DND-41 (cell line): ENCODE data around the gene DEFB110.

Experiments
- EZH2 ChIP-seq: IDR thresholded peaks from 3 replicates; pipeline ENCODE4 v1.6.1; 2012; ENCODE audit warnings: borderline replicate concordance, low read depth, mild to moderate bottlenecking, moderate library complexity, low read length, inconsistent platforms; ENCODE audit not compliant: severe bottlenecking
- TF ChIP-seq, protein P1 (sequence below): IDR thresholded peaks from 2 replicates; pipeline ENCODE4 v1.5.1; 2012; ENCODE audit warnings: borderline replicate concordance, low read length, moderate library complexity, mild to moderate bottlenecking; ENCODE audit not compliant: poor library complexity, severe bottlenecking; ENCODE audit errors: extremely low read depth

GRCh38 chr6:50062051-50062450 lies 40.3 kb upstream of the DEFB110 start:
- TF ChIP-seq, protein P1, sequence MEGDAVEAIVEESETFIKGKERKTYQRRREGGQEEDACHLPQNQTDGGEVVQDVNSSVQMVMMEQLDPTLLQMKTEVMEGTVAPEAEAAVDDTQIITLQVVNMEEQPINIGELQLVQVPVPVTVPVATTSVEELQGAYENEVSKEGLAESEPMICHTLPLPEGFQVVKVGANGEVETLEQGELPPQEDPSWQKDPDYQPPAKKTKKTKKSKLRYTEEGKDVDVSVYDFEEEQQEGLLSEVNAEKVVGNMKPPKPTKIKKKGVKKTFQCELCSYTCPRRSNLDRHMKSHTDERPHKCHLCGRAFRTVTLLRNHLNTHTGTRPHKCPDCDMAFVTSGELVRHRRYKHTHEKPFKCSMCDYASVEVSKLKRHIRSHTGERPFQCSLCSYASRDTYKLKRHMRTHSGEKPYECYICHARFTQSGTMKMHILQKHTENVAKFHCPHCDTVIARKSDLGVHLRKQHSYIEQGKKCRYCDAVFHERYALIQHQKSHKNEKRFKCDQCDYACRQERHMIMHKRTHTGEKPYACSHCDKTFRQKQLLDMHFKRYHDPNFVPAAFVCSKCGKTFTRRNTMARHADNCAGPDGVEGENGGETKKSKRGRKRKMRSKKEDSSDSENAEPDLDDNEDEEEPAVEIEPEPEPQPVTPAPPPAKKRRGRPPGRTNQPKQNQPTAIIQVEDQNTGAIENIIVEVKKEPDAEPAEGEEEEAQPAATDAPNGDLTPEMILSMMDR, result peak; percentile 39
- no peak for TF ChIP-seq EZH2
